Chondrocyte (in vitro differentiated cells): ENCODE data around the gene RBM34. TPM values are rescaled to one million over a fixed set of nuclear protein-coding genes. Genes with fewer than 3 reads are reported as not detected.
"Not testable (repeated sequence)": the region's sequence is repeated elsewhere in the genome, so short reads cannot be mapped to it uniquely, and the experiment has no call there.

Experiments used
- DNase-seq: peaks from one replicate; pipeline ENCODE4 v3.0.0; 2021; ENCODE audit warnings: mixed read lengths, low spot score
- H3K27ac Mint-ChIP-seq: one replicate; pipeline ENCODE4 v1.8.0; 2021; ENCODE audit warnings: mild to moderate bottlenecking, moderate library complexity, mixed read lengths; ENCODE audit not compliant: unreplicated experiment
- H3K27me3 Mint-ChIP-seq: 2 replicates; pipeline ENCODE4 v1.8.0; 2021; ENCODE audit warnings: low read depth, mixed read lengths
- H3K36me3 Mint-ChIP-seq: 2 replicates; pipeline ENCODE4 v1.8.0; 2021; ENCODE audit warnings: low read depth, mixed read lengths
- H3K4me1 Mint-ChIP-seq: 2 replicates; pipeline ENCODE4 v1.8.0; 2021; ENCODE audit warnings: low read depth, mild to moderate bottlenecking, mixed read lengths
- H3K4me3 Mint-ChIP-seq: one replicate; pipeline ENCODE4 v1.8.0; 2021; ENCODE audit warnings: mild to moderate bottlenecking, moderate library complexity, mixed read lengths; ENCODE audit not compliant: unreplicated experiment
- H3K9me3 Mint-ChIP-seq: 2 replicates; pipeline ENCODE4 v1.8.0; 2021; ENCODE audit warnings: low read depth, mixed read lengths
- CTCF ChIP-seq: fragments of 200-600 bp; sonication (generic); IDR thresholded peaks from 2 replicates; pipeline ENCODE4 v1.5.0; 2021; ENCODE audit warnings: antibody characterized with exemption, mild to moderate bottlenecking, moderate library complexity
- total RNA-seq: library from RNA; stranded (reverse); gene quantifications from 3 replicates; pipeline ENCODE4 v1.2.1, GENCODE V29; 2021

The RBM34 gene
- total RNA-seq, 1 donor from 2014 or later = 67.6 TPM

GRCh38 chr1:235095938-235096562 is 65.0 kb downstream of the RBM34 start:
- TF ChIP-seq CTCF = no peak
- Mint-ChIP-seq H3K27me3 (no peaks in the 10 kb centered on the region), H3K4me3 (no peak overlapping the region), H3K9me3 (no peaks in the 10 kb centered on the region), H3K27ac (no peak overlapping the region), H3K4me1 (peaks cover 12% of the 10 kb centered on the region), H3K36me3 (no peaks in the 10 kb centered on the region)
- no peak for DNase-seq

- no peaks in the 10 kb centered on the region for H3K27me3 Mint-ChIP-seq
- DNase-seq = no peak
- no peak overlapping the region for H3K27ac Mint-ChIP-seq
- TF ChIP-seq CTCF = peak; percentile 87
- H3K4me3 Mint-ChIP-seq = peak overlapping the region; percentile 37
- H3K9me3 Mint-ChIP-seq = no peaks in the 10 kb centered on the region
- peaks cover 23% of the 10 kb centered on the region for H3K4me1 Mint-ChIP-seq
- H3K36me3 Mint-ChIP-seq = no peaks in the 10 kb centered on the region
These were observed 67.1 kb downstream of the RBM34 start for GRCh38 chr1:235093696-235094592.

- no peak overlapping the region for H3K4me3 Mint-ChIP-seq
- H3K9me3 Mint-ChIP-seq = no peaks in the 10 kb centered on the region
- H3K27me3 Mint-ChIP-seq = no peaks in the 10 kb centered on the region
- no peak for TF ChIP-seq CTCF
- no peaks in the 10 kb centered on the region for H3K36me3 Mint-ChIP-seq
- no peak overlapping the region for H3K27ac Mint-ChIP-seq
- H3K4me1 Mint-ChIP-seq = peaks cover 23% of the 10 kb centered on the region
- no peak for DNase-seq
These were observed 67.9 kb downstream of the RBM34 start for GRCh38 chr1:235093013-235093695.

- H3K4me3 Mint-ChIP-seq, DNase-seq, H3K27me3 Mint-ChIP-seq, H3K27ac Mint-ChIP-seq, H3K9me3 Mint-ChIP-seq, H3K36me3 Mint-ChIP-seq: not testable (repeated sequence)
- peaks cover 23% of the 10 kb centered on the region for H3K4me1 Mint-ChIP-seq
These were observed 68.6 kb downstream of the RBM34 start for GRCh38 chr1:235092415-235092814.

GRCh38 chr1:235092045-235092406 is 69.0 kb downstream of the RBM34 start:
- H3K27me3 Mint-ChIP-seq, DNase-seq, H3K36me3 Mint-ChIP-seq, H3K27ac Mint-ChIP-seq, H3K4me3 Mint-ChIP-seq, H3K9me3 Mint-ChIP-seq: not testable (repeated sequence)
- H3K4me1 Mint-ChIP-seq = peaks cover 23% of the 10 kb centered on the region

- not testable (repeated sequence) for DNase-seq, H3K4me3 Mint-ChIP-seq, H3K27ac Mint-ChIP-seq
These were observed 69.6 kb downstream of the RBM34 start for GRCh38 chr1:235091319-235092044.

More at GRCh38 chr1:235091319-235092044, 69.6 kb downstream of the RBM34 start:
- not testable (repeated sequence) for H3K36me3 Mint-ChIP-seq, H3K27me3 Mint-ChIP-seq, H3K9me3 Mint-ChIP-seq
- peaks cover 23% of the 10 kb centered on the region for H3K4me1 Mint-ChIP-seq
